ENCODE results near the gene FIZ1.

Gene FIZ1

GRCh38 chr19:55599468-55599841 lies at the start of gene FIZ1:
Gene FIZ1 (minus strand): TSS chr19:55599517. CDS start chr19:55597865, 1,652 bp downstream.
- peak; percentile 100 for DNase-seq

GRCh38 chr19:55648585-55649267 lies 49.4 kb upstream of the FIZ1 start:
- no peak for DNase-seq

GRCh38 chr19:55647732-55648584 lies 48.6 kb upstream of the FIZ1 start, which contains the start of gene CCDC106:
Gene CCDC106 (plus strand): TSS chr19:55648212. CDS start chr19:55649047, 835 bp downstream.
- DNase-seq = peak; percentile 91

- peak; percentile 62 for DNase-seq
Observed at GRCh38 chr19:55646889-55647731, 47.8 kb upstream of the FIZ1 start.

- no peak for DNase-seq
Observed at GRCh38 chr19:55645512-55645881, 46.2 kb upstream of the FIZ1 start.

- DNase-seq = no peak
Observed at GRCh38 chr19:55644842-55645511, 45.7 kb upstream of the FIZ1 start.

- DNase-seq = no peak
Observed at GRCh38 chr19:55644191-55644833, 45.0 kb upstream of the FIZ1 start.

GRCh38 chr19:55643887-55644176 lies 44.5 kb upstream of the FIZ1 start:
- DNase-seq = no peak

- DNase-seq = peak; percentile 84
Observed at GRCh38 chr19:55643003-55643886, 43.9 kb upstream of the FIZ1 start, which contains the start of gene ZNF581. Gene ZNF581 (plus strand): TSS chr19:55643649. CDS start chr19:55644572, 923 bp downstream.

GRCh38 chr19:55642153-55643002 lies 43.1 kb upstream of the FIZ1 start:
- DNase-seq = peak; percentile 68

- DNase-seq = peak; percentile 74
Observed at GRCh38 chr19:55641426-55642152, 42.3 kb upstream of the FIZ1 start.

GRCh38 chr19:55640577-55641425 lies 41.5 kb upstream of the FIZ1 start, which contains the start of gene ZNF580:
Gene ZNF580 (plus strand): TSS chr19:55641002. CDS start chr19:55642509, 1,507 bp downstream.
- DNase-seq = peak; percentile 87

- peak; percentile 85 for DNase-seq
Observed at GRCh38 chr19:55640043-55640576, 40.8 kb upstream of the FIZ1 start.

GRCh38 chr19:55638864-55639359 lies 39.6 kb upstream of the FIZ1 start:
- peak; percentile 72 for DNase-seq

GRCh38 chr19:55637534-55637933 lies 38.2 kb upstream of the FIZ1 start:
- DNase-seq = no peak

- no peak for DNase-seq
Observed at GRCh38 chr19:55636723-55637122, 37.4 kb upstream of the FIZ1 start.

- no peak for DNase-seq
Observed at GRCh38 chr19:55635856-55636440, 36.6 kb upstream of the FIZ1 start.
